HG03045 (cell line): Measurements from ENCODE around the gene PALD1.

ENCODE experiments used
- ATAC-seq: cut with Tn5 transposase; IDR thresholded peaks from one replicate; pipeline ENCODE4 v1.9.1; 2021; ENCODE audit warnings: mild to moderate bottlenecking, moderate library complexity; ENCODE audit not compliant: unreplicated experiment

The PALD1 gene

GRCh38 chr10:70587045-70587658 lies 108.6 kb downstream of the PALD1 start:
- ATAC-seq = no peak

- ATAC-seq = no peak
Observed at GRCh38 chr10:70588255-70588654, 109.7 kb downstream of the PALD1 start.

GRCh38 chr10:70588859-70589570 lies 110.4 kb downstream of the PALD1 start:
- ATAC-seq = no peak

- ATAC-seq = no peak
Observed at GRCh38 chr10:70589762-70590654, 111.4 kb downstream of the PALD1 start.

- no peak for ATAC-seq
Observed at GRCh38 chr10:70590655-70591416, 112.3 kb downstream of the PALD1 start.

- no peak for ATAC-seq
Observed at GRCh38 chr10:70592186-70592735, 113.7 kb downstream of the PALD1 start.

- no peak for ATAC-seq
Observed at GRCh38 chr10:70592746-70593512, 114.4 kb downstream of the PALD1 start.

GRCh38 chr10:70593513-70593890 lies 114.9 kb downstream of the PALD1 start:
- ATAC-seq = no peak

GRCh38 chr10:70594161-70594560 lies 115.6 kb downstream of the PALD1 start:
- ATAC-seq = no peak

GRCh38 chr10:70595566-70596016 lies 117.0 kb downstream of the PALD1 start:
- no peak for ATAC-seq

- no peak for ATAC-seq
Observed at GRCh38 chr10:70596110-70596798, 117.7 kb downstream of the PALD1 start.

GRCh38 chr10:70596860-70597809 lies 118.6 kb downstream of the PALD1 start:
- ATAC-seq = no peak

GRCh38 chr10:70597856-70598815 lies 119.6 kb downstream of the PALD1 start:
- no peak for ATAC-seq

GRCh38 chr10:70598857-70599295 lies 120.3 kb downstream of the PALD1 start:
- ATAC-seq = no peak

- no peak for ATAC-seq
Observed at GRCh38 chr10:70599319-70599718, 120.8 kb downstream of the PALD1 start.

- no peak for ATAC-seq
Observed at GRCh38 chr10:70599791-70600190, 121.2 kb downstream of the PALD1 start.
